A549 treated with ZK216348 at 1 μM for 4 hours (cell line): Measurements from ENCODE around the gene TTC31. TPM values are rescaled to one million over a fixed set of nuclear protein-coding genes. Genes with fewer than 3 reads are reported as not detected.

Source experiments
- total RNA-seq: library from RNA; stranded (reverse); fragments of 200-300 nt; extraction: Qiagen RNA extraction; gene quantifications from 5 replicates; pipeline ENCODE4 v1.2.3, GENCODE V29; 2022; ENCODE audit warnings: low read depth

TTC31 gene
- total RNA-seq, 1 experiment from 2014 or later = 21.2 TPM

Other genes with a start within 250 kb of the TTC31 start
- 0.11 to 0.69 TPM (median 0.63 TPM) in 5 replicates for gene SLC4A5, start 139.7 kb upstream of the TTC31 start, total RNA-seq
- gene DCTN1, start 102.8 kb upstream of the TTC31 start, total RNA-seq = 107 to 172 TPM (median 149 TPM) in 5 replicates
- gene C2orf81, start 61.5 kb upstream of the TTC31 start, total RNA-seq = 2.1 to 3.7 TPM (median 3.0 TPM) in 5 replicates
- gene WDR54, start 61.4 kb upstream of the TTC31 start, total RNA-seq = 63.6 to 93.1 TPM (median 85.8 TPM) in 5 replicates
- 15.5 to 29.0 TPM (median 23.7 TPM) in 5 replicates for gene RTKN, start 41.1 kb upstream of the TTC31 start, total RNA-seq
- gene INO80B, start 28.0 kb upstream of the TTC31 start, total RNA-seq = 48.5 to 61.5 TPM (median 59.0 TPM) in 5 replicates
- gene WBP1, start 24.6 kb upstream of the TTC31 start, total RNA-seq = 43.1 to 83.5 TPM (median 81.4 TPM) in 5 replicates
- gene MOGS, start 17.7 kb upstream of the TTC31 start, total RNA-seq = 30.7 to 57.7 TPM (median 50.7 TPM) in 5 replicates
- gene MRPL53, start 10.4 kb upstream of the TTC31 start, total RNA-seq = 106 to 146 TPM (median 137 TPM) in 5 replicates
- gene CCDC142, start 83 bp upstream of the TTC31 start, total RNA-seq = 9.7 to 17.8 TPM (median 13.6 TPM) in 5 replicates
- 2.2 to 4.3 TPM (median 3.3 TPM) in 5 replicates for gene LBX2, start 16.5 kb downstream of the TTC31 start, total RNA-seq
- gene PCGF1, start 24.6 kb downstream of the TTC31 start, total RNA-seq = 28.0 to 41.4 TPM (median 33.8 TPM) in 5 replicates
- 0.15 to 0.74 TPM (median 0.21 TPM) in 5 replicates for gene TLX2, start 31.4 kb downstream of the TTC31 start, total RNA-seq
- gene DQX1, start 43.1 kb downstream of the TTC31 start, total RNA-seq = 0.09 to 0.49 TPM (median 0.20 TPM) in 3 of 5 replicates, not detected in the others
- 161 to 256 TPM (median 248 TPM) in 5 replicates for gene AUP1, start 46.6 kb downstream of the TTC31 start, total RNA-seq
- 24.5 to 44.4 TPM (median 40.0 TPM) in 5 replicates for gene HTRA2, start 46.9 kb downstream of the TTC31 start, total RNA-seq
- gene LOXL3, start 70.9 kb downstream of the TTC31 start, total RNA-seq = 0.27 to 1.1 TPM (median 0.58 TPM) in 5 replicates
- 3.9 to 6.2 TPM (median 4.7 TPM) in 5 replicates for gene DOK1, start 71.6 kb downstream of the TTC31 start, total RNA-seq
- gene M1AP, start 165.2 kb downstream of the TTC31 start, total RNA-seq = not detected in 5 replicates
- gene SEMA4F, start 171.2 kb downstream of the TTC31 start, total RNA-seq = 7.2 to 13.3 TPM (median 10.9 TPM) in 5 replicates